Subcutaneous adipose tissue (tissue), 4 donors: ENCODE measurements around the gene IQCK. TPM values are rescaled to one million over a fixed set of nuclear protein-coding genes. Genes with fewer than 3 reads are reported as not detected.

Source experiments
- CTCF ChIP-seq: fragments of 450-650 bp; IDR thresholded peaks from one replicate; pipeline ENCODE4 v1.5.1; 2016; ENCODE audit warnings: low read depth, mild to moderate bottlenecking, control low read depth, antibody characterized with exemption, moderate library complexity
- total RNA-seq, 4 donors: library from RNA; depleted of rRNA; stranded (reverse); fragments of >200 nt; gene quantifications; one replicate each; pipeline ENCODE4 v1.1.0, GENCODE V29; 2016

The IQCK gene
- total RNA-seq, 4 donors from 2014 or later = 16.7 to 37.0 (median 26.9) TPM

- no peak for TF ChIP-seq CTCF
Observed at GRCh38 chr16:19683453-19684236, 34.4 kb upstream of the IQCK start.

GRCh38 chr16:19685176-19685575 is 32.9 kb upstream of the IQCK start:
- TF ChIP-seq CTCF = no peak

GRCh38 chr16:19687279-19687678 is 30.8 kb upstream of the IQCK start:
- no peak for TF ChIP-seq CTCF

- no peak for TF ChIP-seq CTCF
Observed at GRCh38 chr16:19688396-19689024, 29.6 kb upstream of the IQCK start.

GRCh38 chr16:19689342-19689741 is 28.7 kb upstream of the IQCK start:
- no peak for TF ChIP-seq CTCF

- TF ChIP-seq CTCF = no peak
Observed at GRCh38 chr16:19690196-19690595, 27.9 kb upstream of the IQCK start.

GRCh38 chr16:19691161-19691711 is 26.8 kb upstream of the IQCK start:
- TF ChIP-seq CTCF = no peak
